GM12892 (cell line): Measurements from ENCODE around the gene KLC1.

Experiments used
- POLR2A ChIP-seq: IDR thresholded peaks from 2 replicates; pipeline ENCODE4 v1.6.1; 2011; ENCODE audit warnings: low read depth, low read length, control low read depth
- POLR2AphosphoS5 ChIP-seq: IDR thresholded peaks from 2 replicates; pipeline ENCODE4 v1.6.1; 2011; ENCODE audit warnings: low read depth, low read length, control low read depth

GRCh38 chr14:103600503-103600902 lies 28.5 kb upstream of the KLC1 start:
- TF ChIP-seq POLR2AphosphoS5 (no peak), POLR2A (no peak)
